Hepatocyte (in vitro differentiated cells): ENCODE data around the gene BACH2. TPM values are rescaled to one million over a fixed set of nuclear protein-coding genes. Genes with fewer than 3 reads are reported as not detected.
"Not testable (repeated sequence)": the region's sequence is repeated elsewhere in the genome, so short reads cannot be mapped to it uniquely, and the experiment has no call there.

Experiments used
- DNase-seq: peaks from one replicate; pipeline ENCODE4 v3.0.0-alpha.2; 2016; ENCODE audit warnings: low spot score
- H2AFZ ChIP-seq: fragments of 200-600 bp; sonication (generic); 2 replicates; pipeline ENCODE4 v1.6.0; 2016; ENCODE audit warnings: antibody characterized with exemption, mild to moderate bottlenecking
- H3K27ac ChIP-seq: fragments of 200-600 bp; sonication (generic); 2 replicates; pipeline ENCODE4 v1.5.1; 2016; ENCODE audit warnings: mild to moderate bottlenecking
- H3K27me3 ChIP-seq: fragments of 200-600 bp; sonication (generic); 2 replicates; pipeline ENCODE4 v1.6.1; 2016
- H3K36me3 ChIP-seq: fragments of 200-600 bp; sonication (generic); replicated peaks from 2 replicates; pipeline ENCODE4 v1.5.1; 2016; ENCODE audit warnings: low read depth; ENCODE audit not compliant: insufficient read depth
- H3K4me1 ChIP-seq: fragments of 200-600 bp; sonication (generic); 2 replicates; pipeline ENCODE4 v1.5.1; 2016; ENCODE audit warnings: mild to moderate bottlenecking, moderate library complexity; ENCODE audit not compliant: insufficient read depth
- H3K4me2 ChIP-seq: fragments of 200-600 bp; sonication (generic); 2 replicates; pipeline ENCODE4 v1.6.0; 2016
- H3K4me3 ChIP-seq: fragments of 200-600 bp; sonication (generic); 2 replicates; pipeline ENCODE4 v1.5.1; 2016; ENCODE audit warnings: mild to moderate bottlenecking
- H3K79me2 ChIP-seq: fragments of 200-600 bp; sonication (generic); 2 replicates; pipeline ENCODE4 v1.6.0; 2017; ENCODE audit warnings: mild to moderate bottlenecking
- H3K9me2 ChIP-seq: fragments of 200-600 bp; sonication (generic); replicated peaks from 2 replicates; pipeline ENCODE4 v1.6.0; 2017; ENCODE audit warnings: mild to moderate bottlenecking; ENCODE audit not compliant: insufficient read depth
- H3K9me3 ChIP-seq: fragments of 200-600 bp; sonication (generic); 2 replicates; pipeline ENCODE4 v1.5.1; 2016; ENCODE audit warnings: low read depth, mild to moderate bottlenecking
- H4K20me1 ChIP-seq: fragments of 200-600 bp; sonication (generic); 2 replicates; pipeline ENCODE4 v1.6.0; 2016; ENCODE audit warnings: mild to moderate bottlenecking; ENCODE audit not compliant: insufficient read depth, poor library complexity, severe bottlenecking
- EZH2 ChIP-seq: fragments of 200-600 bp; sonication (generic); IDR thresholded peaks from 2 replicates; pipeline ENCODE4 v1.6.1; 2016; ENCODE audit warnings: antibody characterized with exemption, mild to moderate bottlenecking, borderline replicate concordance
- EZH2phosphoT487 ChIP-seq: fragments of 200-600 bp; sonication (generic); IDR thresholded peaks from one replicate; pipeline ENCODE4 v1.6.1; 2018; ENCODE audit warnings: antibody characterized with exemption, mild to moderate bottlenecking, low read depth, moderate library complexity; ENCODE audit not compliant: unreplicated experiment, severe bottlenecking
- WGBS: methylation state at CpG from one replicate; pipeline ENCODE4 v1.1.6; 2016; ENCODE audit warnings: low lambda C conversion rate; ENCODE audit errors: missing lambda C conversion rate; 5-methylcytosine and 5-hydroxymethylcytosine counted together
- polyA plus RNA-seq: library from polyadenylated mRNA; unstranded; fragments of >200 nt; fragmentation: Nextera tagmentation; extraction: Ambion mirVana; gene quantifications from 2 replicates; pipeline ENCODE4 v1.2.1, GENCODE V29; 2016
- total RNA-seq: library from RNA; depleted of rRNA; stranded (reverse); fragments of >200 nt; gene quantifications from 2 replicates; pipeline ENCODE4 v1.2.3, GENCODE V29; 2014
- TF ChIP-seq, protein P1 (sequence below): fragments of 200-600 bp; sonication (generic); IDR thresholded peaks from 2 replicates; pipeline ENCODE4 v1.5.1; 2016; ENCODE audit warnings: antibody characterized with exemption, mild to moderate bottlenecking; ENCODE audit not compliant: poor library complexity

Gene BACH2
- total and polyA plus RNA-seq, 2 experiments from 2014 or later: 2.3 to 2.6 TPM

DNA sequence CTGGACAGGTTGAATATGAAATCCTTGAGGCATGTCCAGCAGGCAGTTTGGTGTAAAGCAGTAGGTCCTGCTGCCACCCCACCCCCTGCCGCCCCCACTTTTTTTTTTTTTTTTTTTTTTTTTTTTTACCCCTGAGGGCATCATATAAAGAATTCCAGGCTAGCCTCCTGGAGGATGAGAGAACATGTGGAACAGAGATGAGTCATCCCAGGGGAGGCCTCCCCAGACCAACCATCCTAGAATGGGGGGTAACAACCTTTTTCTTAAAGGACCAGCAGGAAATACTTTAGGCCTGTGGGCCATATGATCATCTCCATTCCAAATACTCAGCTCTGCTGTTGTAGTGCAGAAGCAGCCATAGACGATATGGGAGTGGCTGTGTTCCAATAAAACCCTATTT lies 231.5 kb downstream of the BACH2 start:
- Histone ChIP-seq H3K4me3 (no peak overlapping the region), H4K20me1 (no peaks in the 10 kb centered on the region), H3K27me3 (no peaks in the 10 kb centered on the region), H3K9me2 (no peaks in the 10 kb centered on the region), H3K36me3 (no peaks in the 10 kb centered on the region), H3K79me2 (no peaks in the 10 kb centered on the region), H2AFZ (no peak overlapping the region), H3K4me2 (no peak overlapping the region), H3K4me1 (no peaks in the 10 kb centered on the region), H3K27ac (no peak overlapping the region), H3K9me3 (no peaks in the 10 kb centered on the region)
- 94% methylated on average over 2 of the region's 2 CpGs for WGBS
- DNase-seq: no peak
- TF ChIP-seq EZH2 (no peak), EZH2phosphoT487 (no peak)
- TF ChIP-seq, protein P1, sequence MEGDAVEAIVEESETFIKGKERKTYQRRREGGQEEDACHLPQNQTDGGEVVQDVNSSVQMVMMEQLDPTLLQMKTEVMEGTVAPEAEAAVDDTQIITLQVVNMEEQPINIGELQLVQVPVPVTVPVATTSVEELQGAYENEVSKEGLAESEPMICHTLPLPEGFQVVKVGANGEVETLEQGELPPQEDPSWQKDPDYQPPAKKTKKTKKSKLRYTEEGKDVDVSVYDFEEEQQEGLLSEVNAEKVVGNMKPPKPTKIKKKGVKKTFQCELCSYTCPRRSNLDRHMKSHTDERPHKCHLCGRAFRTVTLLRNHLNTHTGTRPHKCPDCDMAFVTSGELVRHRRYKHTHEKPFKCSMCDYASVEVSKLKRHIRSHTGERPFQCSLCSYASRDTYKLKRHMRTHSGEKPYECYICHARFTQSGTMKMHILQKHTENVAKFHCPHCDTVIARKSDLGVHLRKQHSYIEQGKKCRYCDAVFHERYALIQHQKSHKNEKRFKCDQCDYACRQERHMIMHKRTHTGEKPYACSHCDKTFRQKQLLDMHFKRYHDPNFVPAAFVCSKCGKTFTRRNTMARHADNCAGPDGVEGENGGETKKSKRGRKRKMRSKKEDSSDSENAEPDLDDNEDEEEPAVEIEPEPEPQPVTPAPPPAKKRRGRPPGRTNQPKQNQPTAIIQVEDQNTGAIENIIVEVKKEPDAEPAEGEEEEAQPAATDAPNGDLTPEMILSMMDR: no peak

- Histone ChIP-seq H3K27me3 (no peaks in the 10 kb centered on the region), H3K36me3 (no peaks in the 10 kb centered on the region), H4K20me1 (no peaks in the 10 kb centered on the region), H3K79me2 (no peaks in the 10 kb centered on the region), H3K4me3 (no peak overlapping the region), H3K4me2 (no peak overlapping the region), H3K4me1 (no peaks in the 10 kb centered on the region), H3K9me2 (no peaks in the 10 kb centered on the region), H2AFZ (no peak overlapping the region), H3K9me3 (no peaks in the 10 kb centered on the region), H3K27ac (no peak overlapping the region)
- 42% methylated on average over 2 of the region's 2 CpGs for WGBS
- no peak for TF ChIP-seq EZH2phosphoT487
- TF ChIP-seq EZH2: no peak
- TF ChIP-seq, protein P1: no peak
- no peak for DNase-seq
These were observed 234.0 kb downstream of the BACH2 start for GRCh38 chr6:90062667-90063066.

GRCh38 chr6:90062051-90062450 lies 234.6 kb downstream of the BACH2 start:
- Histone ChIP-seq H3K4me2 (no peak overlapping the region), H4K20me1 (no peaks in the 10 kb centered on the region)
- TF ChIP-seq, protein P1: no peak
- no peak for TF ChIP-seq EZH2
- TF ChIP-seq EZH2phosphoT487: no peak

DNA sequence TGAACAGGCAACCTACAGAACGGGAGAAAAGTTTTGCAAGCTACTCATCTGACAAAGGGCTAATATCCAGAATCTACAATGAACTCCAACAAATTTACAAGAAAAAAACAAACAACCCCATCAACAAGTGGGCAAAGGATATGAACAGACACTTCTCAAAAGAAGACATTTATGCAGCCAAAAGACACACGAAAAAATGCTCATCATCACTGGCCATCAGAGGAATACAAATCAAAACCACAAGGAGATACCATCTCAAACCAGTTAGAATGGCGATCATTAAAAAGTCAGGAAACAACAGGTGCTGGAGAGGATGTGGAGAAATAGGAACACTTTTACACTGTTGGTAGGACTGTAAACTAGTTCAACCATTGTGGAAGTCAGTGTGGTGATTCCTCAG lies 237.5 kb downstream of the BACH2 start:
- H2AFZ ChIP-seq, H4K20me1 ChIP-seq, H3K4me3 ChIP-seq, DNase-seq, H3K27ac ChIP-seq, H3K9me2 ChIP-seq, H3K9me3 ChIP-seq, H3K27me3 ChIP-seq, H3K4me2 ChIP-seq, H3K4me1 ChIP-seq, H3K36me3 ChIP-seq, H3K79me2 ChIP-seq: not testable (repeated sequence)
- 98% methylated on average over 3 of the region's 3 CpGs for WGBS

More at GRCh38 chr6:90062051-90062450, 234.6 kb downstream of the BACH2 start:
- Histone ChIP-seq H3K9me2 (no peaks in the 10 kb centered on the region), H3K27me3 (no peaks in the 10 kb centered on the region), H3K27ac (no peak overlapping the region), H2AFZ (no peak overlapping the region), H3K9me3 (no peaks in the 10 kb centered on the region), H3K79me2 (no peaks in the 10 kb centered on the region), H3K4me1 (no peaks in the 10 kb centered on the region), H3K4me3 (no peak overlapping the region), H3K36me3 (no peaks in the 10 kb centered on the region)
- 79% methylated on average over 4 of the region's 4 CpGs for WGBS
- DNase-seq: no peak

- not testable (repeated sequence) for H3K36me3 ChIP-seq, H3K27ac ChIP-seq, H3K4me3 ChIP-seq, DNase-seq, H3K4me2 ChIP-seq, H2AFZ ChIP-seq, H3K9me3 ChIP-seq, H3K4me1 ChIP-seq, H3K9me2 ChIP-seq, H3K79me2 ChIP-seq, H3K27me3 ChIP-seq, H4K20me1 ChIP-seq
- WGBS: 88% methylated on average over 1 of the region's 1 CpG
These were observed 240.7 kb downstream of the BACH2 start for GRCh38 chr6:90055924-90056323.

GRCh38 chr6:90054193-90054592 lies 242.4 kb downstream of the BACH2 start:
- not testable (repeated sequence) for DNase-seq, H3K27ac ChIP-seq, H3K27me3 ChIP-seq, H3K4me1 ChIP-seq, H3K9me2 ChIP-seq, H3K36me3 ChIP-seq, H3K4me3 ChIP-seq, H3K79me2 ChIP-seq, H3K9me3 ChIP-seq, H2AFZ ChIP-seq, H3K4me2 ChIP-seq, H4K20me1 ChIP-seq
- 93% methylated on average over 12 of the region's 12 CpGs for WGBS
